HG02642 (cell line): ENCODE results near the gene TENM3.

Experiments
- ATAC-seq: cut with Tn5 transposase; IDR thresholded peaks from one replicate; pipeline ENCODE4 v1.9.1; 2021; ENCODE audit warnings: mild to moderate bottlenecking; ENCODE audit not compliant: unreplicated experiment, poor library complexity

Gene TENM3

DNA sequence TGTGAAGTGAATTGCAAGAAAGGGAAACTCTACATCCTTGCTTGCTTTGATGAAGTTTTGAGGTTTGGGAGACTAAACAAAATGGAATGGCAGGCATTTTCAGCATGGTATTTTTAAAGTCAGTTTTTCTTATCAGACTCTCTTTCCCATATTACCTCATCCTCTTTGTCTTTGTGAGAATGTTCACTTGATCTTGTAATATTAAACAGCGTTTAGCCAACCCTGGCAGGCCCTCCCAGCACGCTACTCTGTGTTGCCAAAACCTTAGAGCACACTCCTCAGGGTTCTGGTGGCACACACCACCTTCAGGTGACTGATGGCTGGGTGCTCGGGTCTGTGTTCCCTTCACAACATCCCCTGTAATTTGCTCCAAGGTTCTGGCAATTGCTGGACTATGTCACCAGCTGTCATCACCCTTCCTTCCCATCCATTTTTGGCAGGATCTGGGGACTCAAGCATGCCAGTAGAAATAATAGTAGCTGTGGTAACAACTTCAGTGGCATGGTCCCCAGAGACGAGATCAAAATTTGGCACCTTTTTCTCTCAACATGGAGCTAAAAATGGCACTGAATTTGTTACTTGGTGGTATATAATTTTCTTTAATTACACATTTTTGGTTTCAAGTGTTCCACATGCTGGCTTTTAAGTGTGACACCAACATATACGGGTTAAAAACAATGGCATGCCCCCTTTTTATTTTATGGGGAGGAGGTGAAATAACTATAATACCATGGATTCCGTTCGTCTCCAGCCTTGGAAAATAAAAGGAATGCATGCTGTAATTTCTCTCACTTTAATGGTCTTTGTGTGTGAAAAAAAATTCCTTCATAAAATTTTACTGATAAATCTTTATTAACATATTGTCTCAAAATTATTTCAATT is 400.8 kb downstream of the TENM3 start:
- ATAC-seq, result no peak

DNA sequence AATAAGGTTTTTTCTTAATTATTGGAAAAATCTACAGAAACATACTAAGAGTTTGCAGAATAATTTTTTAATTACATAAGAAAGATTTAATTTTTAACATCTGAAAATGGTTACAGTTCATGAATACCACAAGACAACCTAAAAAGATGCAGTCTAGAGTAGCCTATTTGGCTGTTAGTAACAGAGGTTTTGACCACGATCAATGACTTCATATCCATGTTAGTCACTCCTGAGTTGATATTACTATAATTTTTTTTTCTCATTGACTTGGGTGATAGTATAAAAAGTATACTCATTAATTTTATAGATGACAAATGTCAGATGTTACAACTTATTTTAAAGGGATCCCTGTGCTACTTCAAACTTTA is 401.5 kb downstream of the TENM3 start:
- no peak for ATAC-seq

DNA sequence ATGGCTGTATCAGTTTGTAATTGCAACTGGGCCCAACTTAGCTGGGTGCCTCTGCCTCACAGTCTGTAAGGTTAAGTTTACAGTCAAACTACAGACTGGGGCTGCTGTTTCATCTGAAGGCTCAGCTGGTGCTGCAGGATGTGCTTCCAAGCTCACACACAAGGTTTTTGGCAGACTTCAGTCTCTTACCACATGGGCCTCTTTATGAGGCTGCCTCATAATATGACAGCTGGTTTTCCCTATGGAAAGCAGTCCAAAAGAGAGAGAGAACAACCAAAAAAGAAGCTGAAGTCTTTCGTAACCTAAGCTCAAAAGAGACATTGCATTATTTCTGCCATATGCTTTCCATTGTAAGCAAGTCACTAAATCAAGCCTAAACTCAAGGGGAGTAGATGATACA is 402.3 kb downstream of the TENM3 start:
- no peak for ATAC-seq

DNA sequence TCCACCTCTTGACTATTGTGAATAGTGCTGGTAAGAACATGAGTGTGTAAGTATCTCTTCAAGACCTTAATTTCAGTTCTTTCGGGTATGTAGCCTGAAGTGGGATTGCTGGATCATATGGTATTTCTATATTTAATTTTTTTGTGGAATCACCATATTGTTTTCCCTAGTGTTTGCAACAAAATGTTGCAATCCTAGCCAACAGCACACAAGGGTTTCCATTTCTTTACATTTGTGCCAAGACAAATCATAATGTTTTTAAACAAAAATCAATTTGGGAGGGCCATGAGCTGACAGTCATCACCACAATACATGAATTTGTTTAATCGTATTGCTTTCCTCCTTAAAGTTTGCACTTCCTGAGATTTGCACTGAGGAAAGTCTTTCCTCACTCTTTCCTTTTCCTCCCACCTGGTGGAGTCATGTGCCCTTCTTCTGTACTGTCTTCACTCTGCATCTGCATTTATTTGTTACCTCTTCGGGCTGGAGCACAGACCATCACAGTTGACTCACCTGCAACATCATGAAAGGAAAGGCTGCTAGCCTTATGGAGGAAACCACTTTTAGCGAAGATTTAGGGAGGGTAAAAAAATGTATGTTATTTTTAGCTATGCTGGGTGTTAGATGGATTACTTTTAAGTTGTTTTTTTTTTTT is 404.6 kb downstream of the TENM3 start:
- ATAC-seq, result no peak

DNA sequence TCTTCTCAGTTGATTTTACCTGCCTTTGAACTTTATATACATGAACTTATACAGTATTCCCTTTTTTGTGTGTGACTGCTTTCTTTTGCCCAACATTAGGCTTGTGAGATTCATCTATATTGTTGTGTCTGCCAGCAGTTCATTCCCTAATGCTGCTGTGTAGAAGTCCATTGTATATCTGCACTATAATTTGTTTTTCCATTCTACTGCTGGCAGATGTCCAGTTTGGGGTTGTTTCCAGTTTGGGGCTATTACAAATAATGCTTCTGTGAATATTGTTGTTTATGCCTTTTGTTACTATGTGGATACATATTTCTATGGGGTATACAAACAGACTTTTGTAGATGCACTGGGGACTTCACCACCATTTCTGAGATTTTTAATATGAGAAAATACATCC is 405.6 kb downstream of the TENM3 start:
- no peak for ATAC-seq

DNA sequence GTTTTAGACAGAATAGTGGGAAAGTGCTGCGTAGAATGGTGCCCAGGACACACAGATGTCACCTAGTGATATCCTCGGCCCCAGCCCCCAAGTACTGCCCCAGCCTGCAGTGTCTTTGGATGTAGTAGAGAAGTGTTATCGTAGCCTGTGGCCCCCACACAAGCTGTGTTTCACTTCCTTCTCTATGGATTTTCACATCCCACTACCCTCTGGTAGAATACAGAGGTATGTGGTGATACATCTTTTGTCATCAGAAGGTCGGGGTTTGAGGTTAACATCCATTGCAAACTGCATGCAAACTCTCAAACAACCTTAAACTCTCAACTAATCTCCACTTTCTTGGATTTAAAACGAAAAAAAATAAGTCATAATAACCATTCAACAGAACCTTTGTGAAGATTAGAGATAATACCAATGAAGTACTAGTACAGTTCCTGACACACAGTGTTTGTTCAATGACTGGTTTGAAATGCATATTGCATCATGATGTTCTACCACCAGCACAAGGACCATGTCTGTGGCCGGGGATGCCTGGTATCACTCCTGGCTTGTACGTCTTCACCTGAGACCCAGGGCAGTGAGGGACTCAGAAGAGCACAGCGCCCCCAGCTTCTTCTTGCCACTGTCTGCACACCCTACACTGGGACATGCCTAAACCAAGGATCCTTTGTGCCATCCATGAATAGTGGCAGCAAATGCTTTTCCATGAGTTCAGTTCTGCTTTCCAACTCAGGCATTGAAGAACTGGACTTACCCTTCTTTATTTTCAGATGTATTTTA is 406.7 kb downstream of the TENM3 start:
- ATAC-seq, result no peak

DNA sequence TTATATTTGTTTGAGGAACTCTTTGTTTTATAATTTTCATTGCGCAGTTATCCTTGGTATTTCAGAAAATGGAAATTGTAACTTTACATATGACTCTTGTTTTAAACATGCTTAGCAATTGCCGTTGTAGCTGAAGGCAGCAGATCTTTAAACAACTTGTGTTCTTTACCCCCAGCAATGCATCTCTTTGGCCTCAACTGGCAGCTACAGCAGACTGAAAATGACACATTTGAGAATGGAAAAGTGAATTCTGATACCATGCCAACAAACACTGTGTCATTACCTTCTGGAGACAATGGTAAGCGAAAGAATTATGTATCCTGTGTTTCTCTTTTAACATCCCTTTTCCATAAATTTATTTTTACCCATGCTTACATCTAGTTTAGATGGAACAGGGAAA is 410.4 kb downstream of the TENM3 start:
- ATAC-seq, result no peak

DNA sequence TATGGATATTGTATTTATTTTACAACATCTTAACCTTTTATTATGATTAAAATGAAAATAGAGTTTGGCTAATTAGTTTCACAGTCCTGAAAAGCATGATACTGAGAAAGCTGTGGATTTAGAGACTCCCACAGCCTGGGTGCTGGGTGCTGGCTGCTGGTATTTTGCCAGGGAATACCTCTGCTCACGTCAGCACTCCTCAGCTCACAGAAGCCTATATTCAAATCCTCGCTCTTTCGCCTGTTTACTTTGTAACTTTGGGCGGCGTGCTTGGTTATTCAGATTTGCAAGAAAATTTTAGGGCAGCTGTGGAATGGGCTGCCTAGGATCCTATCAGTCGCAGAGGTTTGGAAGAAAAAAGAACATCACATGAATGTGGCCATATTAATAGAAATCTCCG is 412.1 kb downstream of the TENM3 start:
- ATAC-seq, result no peak

DNA sequence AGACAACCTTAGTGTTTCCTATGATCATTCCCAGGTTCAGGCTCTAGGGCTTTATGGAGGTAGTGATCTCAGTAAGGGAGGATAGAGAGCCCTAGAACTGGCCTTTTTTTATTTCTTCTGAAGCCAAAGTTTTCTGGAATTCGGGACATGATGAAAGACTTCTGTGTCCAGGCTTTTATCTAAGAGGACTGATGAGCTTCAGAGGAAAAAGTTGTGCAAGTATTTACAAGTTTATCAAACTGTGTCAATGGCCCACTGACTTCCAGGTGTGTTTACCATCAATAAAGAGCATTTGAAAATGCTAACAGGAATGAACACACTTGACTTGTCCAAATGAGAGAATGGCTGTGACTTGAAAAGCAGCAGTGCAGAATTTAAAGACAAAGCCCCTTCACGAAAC is 419.3 kb downstream of the TENM3 start:
- no peak for ATAC-seq

DNA sequence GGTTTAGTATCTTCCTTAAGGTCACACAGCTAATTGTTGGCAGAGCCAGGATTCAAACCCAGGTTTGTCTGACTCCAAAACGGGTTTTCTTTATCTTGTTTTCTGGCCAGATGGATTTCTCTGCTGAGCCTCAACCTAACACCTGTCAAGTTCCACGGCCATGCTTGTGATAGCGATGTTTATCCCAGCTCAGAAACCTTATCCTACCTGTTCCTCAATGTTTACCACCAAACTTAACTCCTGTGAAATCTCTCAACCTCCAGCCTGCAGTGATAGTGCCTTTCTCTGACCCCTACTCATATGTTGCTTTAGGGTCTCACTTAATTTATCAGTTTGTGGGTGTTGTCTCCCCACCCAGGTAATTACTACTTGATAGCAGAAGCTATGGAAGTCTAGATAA is 428.0 kb downstream of the TENM3 start:
- ATAC-seq, result no peak

DNA sequence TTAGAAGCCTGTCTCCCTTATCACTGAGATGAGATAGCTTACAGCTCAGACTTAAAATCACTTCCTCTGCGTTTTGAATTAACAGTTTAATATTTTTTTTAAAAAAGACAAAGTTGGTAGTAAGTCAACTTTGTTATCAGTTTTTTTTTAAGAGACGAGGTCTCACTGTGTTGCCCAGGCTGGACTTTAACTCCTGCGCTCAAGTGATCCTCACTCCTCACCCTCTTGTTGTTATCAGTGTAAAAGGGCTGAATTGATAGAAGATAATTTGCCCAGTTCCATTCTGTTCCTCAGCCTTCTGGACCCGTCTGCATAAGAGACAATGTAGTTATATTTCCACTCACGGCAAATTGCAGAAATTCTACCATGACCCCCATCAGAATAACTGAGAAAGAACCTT is 428.5 kb downstream of the TENM3 start:
- ATAC-seq, result no peak

DNA sequence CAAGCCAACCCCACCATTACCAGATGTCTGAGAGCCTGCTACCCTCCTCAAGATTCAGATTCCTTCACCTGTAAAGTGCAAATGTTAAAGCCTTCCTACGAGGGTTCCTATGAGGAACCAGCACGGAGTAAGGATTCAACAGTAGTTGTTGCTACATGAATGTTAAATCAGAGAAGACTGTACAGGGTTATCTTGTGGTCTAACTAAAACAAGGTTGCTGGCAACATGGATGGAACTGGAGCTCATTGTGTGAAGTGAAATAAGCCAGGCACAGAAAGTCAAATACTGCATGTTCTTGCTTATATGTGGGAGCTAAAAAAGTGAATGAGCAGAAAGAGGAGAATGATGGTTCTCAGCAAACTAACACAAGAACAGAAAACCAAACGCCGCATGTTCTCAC is 435.4 kb downstream of the TENM3 start:
- ATAC-seq, result no peak

DNA sequence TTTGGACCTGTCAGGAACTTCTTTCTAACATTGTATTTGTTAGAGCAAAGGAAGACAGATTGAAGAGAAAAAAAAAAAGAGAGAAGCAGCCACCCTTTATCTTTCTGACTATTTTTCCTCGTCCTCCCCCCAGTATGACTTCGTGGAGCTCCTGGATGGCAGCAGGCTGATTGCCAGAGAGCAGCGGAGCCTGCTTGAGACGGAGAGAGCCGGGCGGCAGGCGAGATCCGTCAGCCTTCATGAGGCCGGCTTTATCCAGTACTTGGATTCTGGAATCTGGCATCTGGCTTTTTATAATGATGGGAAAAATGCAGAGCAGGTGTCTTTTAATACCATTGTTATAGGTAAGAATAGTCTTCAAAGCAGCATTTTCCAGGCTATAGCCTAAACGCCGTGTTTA is 436.3 kb downstream of the TENM3 start:
- no peak for ATAC-seq

DNA sequence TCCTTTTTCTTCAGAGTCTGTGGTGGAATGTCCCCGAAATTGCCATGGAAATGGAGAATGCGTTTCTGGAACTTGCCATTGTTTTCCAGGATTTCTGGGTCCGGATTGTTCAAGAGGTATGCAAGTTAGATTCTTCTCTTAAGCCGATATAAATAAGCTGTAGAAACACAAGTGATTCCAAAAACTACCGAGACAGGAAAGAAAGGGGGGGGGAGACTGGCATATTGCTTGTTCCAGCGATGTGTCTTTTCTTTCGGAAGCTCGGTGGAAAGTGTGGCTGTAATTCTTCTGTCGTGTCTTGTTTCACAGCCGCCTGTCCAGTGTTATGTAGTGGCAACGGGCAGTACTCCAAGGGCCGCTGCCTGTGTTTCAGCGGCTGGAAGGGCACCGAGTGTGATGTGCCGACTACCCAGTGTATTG is 437.0 kb downstream of the TENM3 start:
- ATAC-seq, result no peak

DNA sequence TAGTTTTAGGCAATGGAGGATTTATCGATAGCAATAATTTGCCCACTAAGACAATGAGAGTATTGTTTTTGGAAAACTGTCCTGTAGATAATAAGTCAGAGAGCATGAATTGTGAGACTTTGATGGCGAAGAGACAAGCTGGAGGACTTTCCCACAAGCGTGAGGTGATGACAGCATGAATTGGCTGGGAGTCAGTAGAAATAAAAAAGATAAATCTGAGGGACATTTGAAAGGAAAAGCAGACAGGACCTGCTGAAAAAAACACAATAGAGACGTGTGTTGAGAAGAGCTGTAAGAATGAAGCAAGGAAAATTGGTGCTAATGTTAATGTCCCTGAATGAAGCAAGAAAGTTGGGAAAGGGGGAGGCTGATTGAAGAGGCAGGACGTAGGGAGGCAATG is 440.5 kb downstream of the TENM3 start:
- ATAC-seq, result no peak

DNA sequence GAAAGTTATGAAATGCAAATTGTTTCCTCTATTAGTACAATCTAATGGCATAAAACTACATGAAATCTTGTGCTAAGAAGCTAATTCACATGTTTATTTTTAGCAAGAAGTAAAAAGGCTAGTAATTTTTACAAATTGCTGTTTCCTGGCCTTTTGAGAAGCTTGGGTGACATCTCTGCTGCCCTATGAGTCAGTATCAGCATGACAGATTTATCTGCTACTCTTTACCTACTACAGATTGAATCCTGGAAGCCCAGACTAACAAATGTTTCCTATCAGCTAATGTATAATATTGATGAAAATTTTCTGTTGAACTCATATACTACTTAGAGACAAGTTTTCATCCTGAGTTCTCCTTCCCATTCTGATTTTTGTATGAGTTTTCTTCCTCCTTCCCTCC is 441.6 kb downstream of the TENM3 start:
- ATAC-seq, result no peak

DNA sequence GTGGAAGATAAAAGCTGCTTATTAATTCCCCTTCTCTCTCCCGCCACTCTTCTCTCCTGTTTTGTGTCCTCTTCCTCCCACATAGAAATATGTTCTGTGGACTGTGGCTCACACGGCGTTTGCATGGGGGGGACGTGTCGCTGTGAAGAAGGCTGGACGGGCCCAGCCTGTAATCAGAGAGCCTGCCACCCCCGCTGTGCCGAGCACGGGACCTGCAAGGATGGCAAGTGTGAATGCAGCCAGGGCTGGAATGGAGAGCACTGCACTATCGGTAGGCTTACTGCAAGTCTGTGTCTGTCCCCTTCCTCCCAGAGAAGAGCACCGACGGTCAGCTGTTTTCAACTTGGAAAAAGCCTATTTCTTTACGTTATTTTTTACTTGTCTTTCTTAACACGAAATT is 444.9 kb downstream of the TENM3 start:
- no peak for ATAC-seq

DNA sequence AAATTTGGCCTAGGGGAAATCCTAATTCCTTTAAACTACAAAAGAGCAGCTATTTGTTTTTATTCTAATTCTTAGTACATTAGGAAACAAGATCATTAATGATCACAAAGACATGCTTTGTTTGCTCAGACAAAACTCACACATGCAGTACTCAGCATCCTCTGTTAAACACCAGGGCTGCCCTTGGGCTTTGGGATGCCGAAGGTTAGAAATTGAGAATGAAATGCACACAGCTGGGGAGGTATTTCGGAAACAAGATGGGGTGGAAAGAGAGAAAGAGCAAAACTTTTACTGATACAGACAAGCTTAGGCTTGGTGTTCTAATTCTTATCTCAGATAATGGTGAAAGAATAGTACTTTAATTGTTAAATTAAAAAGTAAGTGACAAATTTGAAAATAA is 451.3 kb downstream of the TENM3 start:
- ATAC-seq, result no peak

DNA sequence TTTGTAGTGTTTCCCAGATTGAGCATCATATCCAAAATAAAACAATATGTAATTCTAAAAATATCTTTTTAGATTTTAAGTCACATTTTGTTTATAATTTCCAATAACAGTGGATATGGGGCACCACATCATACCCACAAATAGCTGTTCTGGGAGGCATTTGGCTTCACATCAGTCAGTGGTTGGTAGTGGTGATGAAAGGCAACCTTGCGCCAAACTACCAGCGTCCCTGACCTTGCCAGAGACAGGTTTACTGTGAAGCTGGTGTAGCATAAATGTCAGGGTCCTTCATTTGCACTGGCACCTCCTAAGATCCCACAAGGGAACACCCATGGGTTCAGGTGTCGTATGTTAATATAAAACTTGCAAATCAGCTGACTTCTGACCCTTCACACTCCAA is 451.8 kb downstream of the TENM3 start:
- ATAC-seq, result no peak

DNA sequence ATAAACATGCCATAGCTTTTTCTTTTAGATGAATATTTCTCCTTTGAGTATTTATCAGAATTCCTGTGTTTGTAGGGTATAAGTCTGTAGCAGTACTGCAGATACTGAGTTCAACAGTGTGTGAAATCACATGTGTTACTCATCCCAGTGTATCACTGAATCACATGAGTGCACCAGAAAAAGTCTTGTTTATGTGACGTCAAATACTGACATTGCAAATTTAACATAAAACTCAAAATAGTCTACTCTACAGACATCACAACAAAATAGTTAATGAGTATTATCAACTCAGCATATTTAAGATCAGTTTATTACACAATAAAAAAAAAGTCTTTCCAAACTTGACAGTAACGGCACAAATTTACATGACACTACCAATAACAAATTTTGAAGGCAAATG is 452.6 kb downstream of the TENM3 start:
- no peak for ATAC-seq

DNA sequence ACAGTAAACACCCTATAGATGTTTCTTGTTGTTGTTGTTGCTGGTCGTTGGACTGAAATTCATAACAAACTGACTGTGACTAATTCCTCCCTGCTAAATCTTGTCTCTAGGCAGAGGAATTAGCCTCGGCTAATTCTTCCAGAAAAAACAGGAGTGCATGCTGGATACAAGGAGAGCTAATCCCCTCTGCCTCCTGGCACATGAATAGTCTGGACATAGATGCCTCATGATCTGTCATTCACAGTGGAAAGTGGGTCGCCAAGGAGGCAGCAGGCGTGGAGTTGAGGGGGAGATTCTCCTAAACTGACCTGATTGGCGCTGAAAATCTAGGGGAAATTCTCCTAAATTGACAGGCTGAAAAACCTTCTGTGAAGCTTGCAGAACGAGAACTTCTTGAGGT is 453.9 kb downstream of the TENM3 start:
- ATAC-seq, result no peak
